ENCODE data around the gene GALNT1. TPM values are rescaled to one million over a fixed set of nuclear protein-coding genes. Genes with fewer than 3 reads are reported as not detected.

Gene GALNT1
- total RNA-seq, 1 donor from 2014 or later, result 65.3 TPM

- Mint-ChIP-seq H3K36me3 (ENCODE audit: unreplicated experiment) (peaks cover 11% of the 10 kb centered on the region), H3K4me3 (ENCODE audit: unreplicated experiment) (no peak overlapping the region), H3K9me3 (ENCODE audit: unreplicated experiment) (peaks cover 5% of the 10 kb centered on the region), H3K27me3 (ENCODE audit: unreplicated experiment) (no peaks in the 10 kb centered on the region), H3K4me1 (ENCODE audit: low read depth, unreplicated experiment) (no peaks in the 10 kb centered on the region), H3K27ac (ENCODE audit: unreplicated experiment) (no peak overlapping the region)
- no peak for DNase-seq
- no peak for TF ChIP-seq CTCF (IDR thresholded peaks at IDR 0.05; ENCODE audit: partially characterized antibody, unreplicated experiment)
These were observed 72.0 kb downstream of the GALNT1 start for GRCh38 chr18:35653392-35654135.

DNA sequence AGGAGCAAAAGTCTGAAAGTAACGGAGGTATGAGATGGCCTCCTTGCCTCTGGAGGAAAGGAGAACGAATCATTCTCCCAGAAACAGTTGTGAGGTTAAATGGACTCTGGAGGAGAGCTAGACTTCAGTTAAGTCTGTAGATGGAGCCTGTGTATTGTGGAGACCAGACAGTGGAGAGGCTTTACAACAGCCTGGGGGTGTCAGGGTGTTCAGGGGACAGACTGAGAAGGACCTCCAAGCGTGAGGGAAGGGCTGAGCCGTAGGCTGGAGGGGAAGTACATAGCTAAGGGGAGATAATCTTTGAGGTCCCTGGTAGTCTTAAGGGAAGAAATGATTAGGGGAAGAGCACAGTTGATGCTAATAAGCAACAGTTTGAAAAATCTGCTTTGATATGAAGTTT, 76.6 kb downstream of the GALNT1 start:
- Mint-ChIP-seq H3K27ac (ENCODE audit: unreplicated experiment) (no peak overlapping the region), H3K4me1 (ENCODE audit: low read depth, unreplicated experiment) (no peaks in the 10 kb centered on the region), H3K4me3 (ENCODE audit: unreplicated experiment) (no peak overlapping the region), H3K9me3 (ENCODE audit: unreplicated experiment) (no peaks in the 10 kb centered on the region), H3K27me3 (ENCODE audit: unreplicated experiment) (peaks cover 2% of the 10 kb centered on the region), H3K36me3 (ENCODE audit: unreplicated experiment) (no peaks in the 10 kb centered on the region)
- no peak for TF ChIP-seq CTCF (IDR thresholded peaks at IDR 0.05; ENCODE audit: partially characterized antibody, unreplicated experiment)
- no peak for DNase-seq

- Mint-ChIP-seq H3K27ac (ENCODE audit: unreplicated experiment) (no peak overlapping the region), H3K4me3 (ENCODE audit: unreplicated experiment) (no peak overlapping the region), H3K27me3 (ENCODE audit: unreplicated experiment) (peaks cover 2% of the 10 kb centered on the region), H3K36me3 (ENCODE audit: unreplicated experiment) (no peaks in the 10 kb centered on the region), H3K9me3 (ENCODE audit: unreplicated experiment) (no peaks in the 10 kb centered on the region), H3K4me1 (ENCODE audit: low read depth, unreplicated experiment) (no peaks in the 10 kb centered on the region)
- DNase-seq, result no peak
- no peak for TF ChIP-seq CTCF (IDR thresholded peaks at IDR 0.05; ENCODE audit: partially characterized antibody, unreplicated experiment)
These were observed 80.1 kb downstream of the GALNT1 start for GRCh38 chr18:35661483-35662146.

GRCh38 chr18:35662293-35663062, 80.9 kb downstream of the GALNT1 start:
- Mint-ChIP-seq H3K27me3 (ENCODE audit: unreplicated experiment) (peaks cover 2% of the 10 kb centered on the region), H3K36me3 (ENCODE audit: unreplicated experiment) (peaks cover 6% of the 10 kb centered on the region), H3K4me3 (ENCODE audit: unreplicated experiment) (no peak overlapping the region), H3K27ac (ENCODE audit: unreplicated experiment) (no peak overlapping the region), H3K4me1 (ENCODE audit: low read depth, unreplicated experiment) (no peaks in the 10 kb centered on the region), H3K9me3 (ENCODE audit: unreplicated experiment) (no peaks in the 10 kb centered on the region)
- no peak for TF ChIP-seq CTCF (IDR thresholded peaks at IDR 0.05; ENCODE audit: partially characterized antibody, unreplicated experiment)
- no peak for DNase-seq

Data from glutamatergic neuron (in vitro differentiated cells).